Left ventricle myocardium inferior (tissue), 1 donor: ENCODE measurements around the gene PPP2R2B. TPM values are rescaled to one million over a fixed set of nuclear protein-coding genes. Genes with fewer than 3 reads are reported as not detected.

Experiments used
- DNase-seq: peaks from one replicate; pipeline ENCODE4 v3.0.0-alpha.2; 2020
- H3K27ac ChIP-seq: fragments of 200-600 bp; replicated peaks from 2 replicates; pipeline ENCODE4 v1.8.0; 2021
- H3K27me3 ChIP-seq: fragments of 200-600 bp; 2 replicates; pipeline ENCODE4 v1.8.0; 2021; ENCODE audit warnings: low read depth
- H3K36me3 ChIP-seq: fragments of 200-600 bp; 2 replicates; pipeline ENCODE4 v1.8.0; 2021
- H3K4me1 ChIP-seq: fragments of 200-600 bp; 2 replicates; pipeline ENCODE4 v1.8.0; 2021
- H3K4me3 ChIP-seq: fragments of 200-600 bp; 2 replicates; pipeline ENCODE4 v1.8.0; 2021; ENCODE audit warnings: mild to moderate bottlenecking, moderate library complexity
- H3K9me3 ChIP-seq: fragments of 200-600 bp; replicated peaks from 2 replicates; pipeline ENCODE4 v1.8.0; 2021
- CTCF ChIP-seq: fragments of 200-600 bp; IDR thresholded peaks from 2 replicates; pipeline ENCODE4 v1.8.0; 2021; ENCODE audit warnings: antibody characterized with exemption, mild to moderate bottlenecking, borderline replicate concordance
- intact Hi-C: fragments of 100-400 bp; cut with micrococcal nuclease; formaldehyde crosslinking; loops from one replicate; pipeline ENCODE4 v1.11.0; 2022
- total RNA-seq: library from RNA; stranded (reverse); fragmentation: NEBNext Ultra II Directional; extraction: Animal tissue kit (Norgen Biotek cat#: 25700); gene quantifications from one replicate; pipeline ENCODE4 v1.2.1, GENCODE V29; 2021
- donor health status: DM: no; HTN: yes; CAD: no; lungs with severe emphysema.

PPP2R2B gene
- total RNA-seq, 1 donor from 2014 or later: 0.11 TPM

GRCh38 chr5:146765089-146765832 is 113.3 kb downstream of the PPP2R2B start:
- Histone ChIP-seq H3K27ac (no peak overlapping the region), H3K4me1 (no peaks in the 10 kb centered on the region), H3K36me3 (no peaks in the 10 kb centered on the region), H3K27me3 (no peaks in the 10 kb centered on the region), H3K4me3 (no peak overlapping the region), H3K9me3 (no peaks in the 10 kb centered on the region)
- intact Hi-C loops: no loop called here
- DNase-seq: no peak
- no peak for TF ChIP-seq CTCF

GRCh38 chr5:146762830-146763229 is 115.7 kb downstream of the PPP2R2B start:
- intact Hi-C loops: no loop called here
- no peaks in the 10 kb centered on the region for H3K27me3 ChIP-seq
- H3K27ac ChIP-seq: no peak overlapping the region
- no peak overlapping the region for H3K4me3 ChIP-seq
- no peak for TF ChIP-seq CTCF
- H3K4me1 ChIP-seq: no peaks in the 10 kb centered on the region
- no peaks in the 10 kb centered on the region for H3K9me3 ChIP-seq
- no peak for DNase-seq
- H3K36me3 ChIP-seq: no peaks in the 10 kb centered on the region

- H3K36me3 ChIP-seq: no peaks in the 10 kb centered on the region
- no peaks in the 10 kb centered on the region for H3K27me3 ChIP-seq
- TF ChIP-seq CTCF: no peak
- H3K27ac ChIP-seq: no peak overlapping the region
- intact Hi-C loops: no loop called here
- DNase-seq: no peak
- no peaks in the 10 kb centered on the region for H3K9me3 ChIP-seq
- H3K4me3 ChIP-seq: no peak overlapping the region
- H3K4me1 ChIP-seq: no peaks in the 10 kb centered on the region
Measured at GRCh38 chr5:146761811-146762210, 116.7 kb downstream of the PPP2R2B start.

GRCh38 chr5:146758938-146759337 is 119.6 kb downstream of the PPP2R2B start:
- TF ChIP-seq CTCF: no peak
- intact Hi-C loops: no loop called here
- DNase-seq: no peak

GRCh38 chr5:146758076-146758475 is 120.5 kb downstream of the PPP2R2B start:
- no peak for TF ChIP-seq CTCF

More at GRCh38 chr5:146758938-146759337, 119.6 kb downstream of the PPP2R2B start:
- Histone ChIP-seq H3K27ac (no peak overlapping the region), H3K9me3 (no peaks in the 10 kb centered on the region), H3K36me3 (no peaks in the 10 kb centered on the region), H3K27me3 (no peaks in the 10 kb centered on the region), H3K4me1 (no peaks in the 10 kb centered on the region), H3K4me3 (no peak overlapping the region)

More at GRCh38 chr5:146758076-146758475, 120.5 kb downstream of the PPP2R2B start:
- no peaks in the 10 kb centered on the region for H3K9me3 ChIP-seq
- H3K27ac ChIP-seq: no peak overlapping the region
- H3K4me3 ChIP-seq: no peak overlapping the region
- H3K36me3 ChIP-seq: no peaks in the 10 kb centered on the region
- no peaks in the 10 kb centered on the region for H3K27me3 ChIP-seq
- H3K4me1 ChIP-seq: no peaks in the 10 kb centered on the region
- intact Hi-C loops: no loop called here
- DNase-seq: no peak
